GM13977 (cell line): ENCODE measurements around the gene TSPAN4.

Experiments used
- DNase-seq: peaks from one replicate; pipeline ENCODE4 v3.0.0; 2012; ENCODE audit warnings: low spot score
- CTCF ChIP-seq: IDR thresholded peaks from 2 replicates; pipeline ENCODE4 v1.5.1; 2012; ENCODE audit warnings: mild to moderate bottlenecking, control low read depth; ENCODE audit not compliant: insufficient read depth; ENCODE audit errors: extremely low read depth, missing control alignments
- in situ Hi-C: fragments of 300-500 bp; cut with MboI; formaldehyde crosslinking; loops from one replicate; pipeline ENCODE4 v1.12.0; 2022; ENCODE audit warnings: low sequenced_read_pairs, low pct_unique_long_range_greater_than_20kb, mixed read lengths, inconsistent platforms; ENCODE audit not compliant: unreplicated experiment

TSPAN4 gene

GRCh38 chr11:853682-854448, 11.2 kb downstream of the TSPAN4 start:
- no peak for TF ChIP-seq CTCF
- DNase-seq = no peak
- in situ Hi-C loops = no loop called here

- no peak for DNase-seq
- in situ Hi-C loops = no loop called here
- no peak for TF ChIP-seq CTCF
Observed at GRCh38 chr11:854601-855329, 12.1 kb downstream of the TSPAN4 start.

- TF ChIP-seq CTCF = no peak
- in situ Hi-C loops = no loop called here
- no peak for DNase-seq
Observed at GRCh38 chr11:855330-855674, 12.7 kb downstream of the TSPAN4 start.

GRCh38 chr11:855796-856195, 13.1 kb downstream of the TSPAN4 start:
- in situ Hi-C loops = no loop called here

GRCh38 chr11:856397-856796, 13.7 kb downstream of the TSPAN4 start:
- in situ Hi-C loops = no loop called here
- no peak for TF ChIP-seq CTCF
- no peak for DNase-seq

More at GRCh38 chr11:855796-856195, 13.1 kb downstream of the TSPAN4 start:
- no peak for TF ChIP-seq CTCF
- DNase-seq = no peak

- DNase-seq = no peak
- in situ Hi-C loops = no loop called here
Observed at GRCh38 chr11:858053-858761, 15.6 kb downstream of the TSPAN4 start.

More at GRCh38 chr11:858053-858761, 15.6 kb downstream of the TSPAN4 start:
- TF ChIP-seq CTCF = no peak
